GM18517 (cell line): ENCODE results near the gene CCNDBP1.
"Not testable (repeated sequence)": the region's sequence is repeated elsewhere in the genome, so short reads cannot be mapped to it uniquely, and the experiment has no call there.

Experiments used
- ATAC-seq: cut with Tn5 transposase; IDR thresholded peaks from one replicate; pipeline ENCODE4 v1.9.1; 2021; ENCODE audit warnings: mild to moderate bottlenecking, moderate library complexity; ENCODE audit not compliant: unreplicated experiment

CCNDBP1 gene

GRCh38 chr15:43214592-43215295 lies 29.5 kb downstream of the CCNDBP1 start:
- no peak for ATAC-seq

GRCh38 chr15:43215961-43216360 lies 30.8 kb downstream of the CCNDBP1 start:
- ATAC-seq, result no peak

GRCh38 chr15:43218908-43219706 lies 33.9 kb downstream of the CCNDBP1 start:
- no peak for ATAC-seq

- no peak for ATAC-seq
Observed at GRCh38 chr15:43219929-43220928, 35.0 kb downstream of the CCNDBP1 start.

GRCh38 chr15:43220991-43221403 lies 35.8 kb downstream of the CCNDBP1 start, which contains the start of gene EPB42:
TSS of gene EPB42 (minus strand) at chr15:43221018. CDS start at chr15:43220825, 193 bp downstream.
- ATAC-seq, result no peak

GRCh38 chr15:43221422-43221821 lies 36.2 kb downstream of the CCNDBP1 start:
- ATAC-seq, result no peak

GRCh38 chr15:43225201-43225949 lies 40.2 kb downstream of the CCNDBP1 start:
- ATAC-seq, result no peak

GRCh38 chr15:43225950-43226255 lies 40.7 kb downstream of the CCNDBP1 start:
- not testable (repeated sequence) for ATAC-seq

GRCh38 chr15:43226436-43227305 lies 41.5 kb downstream of the CCNDBP1 start:
- no peak for ATAC-seq

GRCh38 chr15:43229977-43230376 lies 44.8 kb downstream of the CCNDBP1 start:
- ATAC-seq, result no peak

GRCh38 chr15:43230640-43231115 lies 45.5 kb downstream of the CCNDBP1 start:
- no peak for ATAC-seq

- no peak for ATAC-seq
Observed at GRCh38 chr15:43232289-43232874, 47.2 kb downstream of the CCNDBP1 start.

GRCh38 chr15:43235536-43235935 lies 50.3 kb downstream of the CCNDBP1 start:
- ATAC-seq, result no peak

GRCh38 chr15:43237842-43238470 lies 52.8 kb downstream of the CCNDBP1 start:
- ATAC-seq, result no peak

- ATAC-seq, result no peak
Observed at GRCh38 chr15:43238671-43239131, 53.5 kb downstream of the CCNDBP1 start.

GRCh38 chr15:43239732-43240491 lies 54.7 kb downstream of the CCNDBP1 start:
- no peak for ATAC-seq

GRCh38 chr15:43241100-43241499 lies 55.9 kb downstream of the CCNDBP1 start:
- no peak for ATAC-seq

GRCh38 chr15:43242616-43243015 lies 57.4 kb downstream of the CCNDBP1 start:
- ATAC-seq, result no peak
